HCT116 (cell line): ENCODE results near the gene CHCHD5. TPM values are rescaled to one million over a fixed set of nuclear protein-coding genes. Genes with fewer than 3 reads are reported as not detected.

Experiments used
- ATAC-seq: fragments of 200-7000 bp; cut with Tn5 transposase; 2 replicates; pipeline ENCODE4 v1.9.1; 2020; ENCODE audit warnings: mild to moderate bottlenecking, moderate library complexity
- BruUV-seq: library from RNA; stranded (reverse); fragments of 400-500 nt; replicated peaks from 2 replicates; lab custom pipeline; 2021; lab: Mats Ljungman, UMichigan
- CTCF ChIA-PET: fragments of 300-600 bp; sonication (Branson Sonifier 250); formaldehyde crosslinking; loops from one replicate; lab custom pipeline; 2021; ENCODE audit warnings: antibody characterized with exemption; lab: Charles Lee
- POLR2A ChIA-PET: fragments of 300-600, 350-600 bp; sonication (Branson Sonifier 250); formaldehyde crosslinking; loops from one replicate; lab custom pipeline; 2021; ENCODE audit warnings: antibody characterized with exemption; lab: Charles Lee
- RAD21 ChIA-PET, 2 experiments: fragments of 300-600 bp; sonication (Branson Sonifier 250); formaldehyde crosslinking; loops; one replicate each; lab custom pipeline; 2023; ENCODE audit warnings: low total read pairs in 2 of 2; ENCODE audit not compliant: uncharacterized antibody in 2 of 2, unreplicated experiment in 2 of 2, low non-redundant PET in 1 of 2; lab: Charles Lee
- DNase-seq: peaks from one replicate; pipeline ENCODE4 v3.0.0-alpha.2; 2010; ENCODE audit warnings: low read depth, low spot score
- H2AFZ ChIP-seq: fragments of 200-600 bp; shearing (Covaris generic), sonication (generic); 2 replicates; pipeline ENCODE4 v1.6.1; 2017; ENCODE audit warnings: low read depth, mixed run types, mixed read lengths, antibody characterized with exemption, low read length; ENCODE audit not compliant: poor library complexity, severe bottlenecking
- H3K27ac ChIP-seq: 2 replicates; pipeline ENCODE4 v1.5.1; 2012; ENCODE audit warnings: low read depth, low read length
- H3K27me3 ChIP-seq: fragments of 200-600 bp; sonication (generic); 2 replicates; pipeline ENCODE4 v1.6.1; 2016; ENCODE audit warnings: mixed run types, low read length, mixed read lengths; ENCODE audit not compliant: insufficient read depth
- H3K36me3 ChIP-seq, 2 experiments: fragments of 200-500 bp in 1 of 2; fragments of 200-600 bp in 1 of 2; sonication (Bioruptor generic) in 1 of 2; sonication (generic) in 1 of 2; 2 replicates each; pipeline versions ENCODE4 v1.5.1 to v1.6.1; 2014 to 2016; ENCODE audit warnings: low read length in 2 of 2, inconsistent platforms in 1 of 2, mixed read lengths in 1 of 2, mixed run types in 1 of 2; ENCODE audit not compliant: insufficient read depth in 2 of 2, control insufficient read depth in 1 of 2
- H3K4me1 ChIP-seq, 2 experiments: fragments of 200-600 bp in 1 of 2; sonication (generic) in 1 of 2; 2 replicates each; pipeline versions ENCODE4 v1.5.1 to v1.6.1; 2012 to 2017; ENCODE audit warnings: low read length in 2 of 2, inconsistent platforms in 1 of 2, mild to moderate bottlenecking in 1 of 2, mixed read lengths in 1 of 2, mixed run types in 1 of 2, moderate library complexity in 1 of 2; ENCODE audit not compliant: insufficient read depth in 2 of 2, control insufficient read depth in 1 of 2
- H3K4me2 ChIP-seq: fragments of 200-600 bp; sonication (generic); 2 replicates; pipeline ENCODE4 v1.6.1; 2017; ENCODE audit warnings: mixed run types, low read length, mixed read lengths
- H3K4me3 ChIP-seq, 2 experiments: fragments of 200-600 bp in 1 of 2; sonication (generic) in 1 of 2; replicated peaks in 1 of 2; 2 replicates each; pipeline ENCODE4 v1.5.1; 2011 to 2016; ENCODE audit warnings: low read length in 2 of 2, control low read depth in 1 of 2, low read depth in 1 of 2, mild to moderate bottlenecking in 1 of 2, mixed read lengths in 1 of 2, mixed run types in 1 of 2
- H3K79me2 ChIP-seq: fragments of 200-600 bp; sonication (generic); 2 replicates; pipeline ENCODE4 v1.6.1; 2017; ENCODE audit warnings: mild to moderate bottlenecking, mixed run types, low read length, moderate library complexity, mixed read lengths; ENCODE audit not compliant: insufficient read depth
- H3K9ac ChIP-seq: fragments of 200-600 bp; sonication (generic); 2 replicates; pipeline ENCODE4 v1.6.1; 2016; ENCODE audit warnings: low read length, mixed read lengths
- H3K9me2 ChIP-seq: fragments of 200-600 bp; sonication (generic), shearing (Covaris generic); 2 replicates; pipeline ENCODE4 v1.6.1; 2017; ENCODE audit warnings: mixed run types, mild to moderate bottlenecking, moderate library complexity; ENCODE audit not compliant: insufficient read depth
- H3K9me3 ChIP-seq, 2 experiments: fragments of 200-500 bp in 1 of 2; fragments of 200-600 bp in 1 of 2; sonication (Bioruptor generic) in 1 of 2; sonication (generic) in 1 of 2; 2 replicates each; pipeline ENCODE4 v1.6.1; 2014 to 2017; ENCODE audit warnings: low read length in 2 of 2, mixed read lengths in 2 of 2, inconsistent platforms in 1 of 2, low read depth in 1 of 2, mild to moderate bottlenecking in 1 of 2, mixed run types in 1 of 2, moderate library complexity in 1 of 2; ENCODE audit not compliant: control insufficient read depth in 1 of 2, insufficient read depth in 1 of 2
- H4K20me1 ChIP-seq: fragments of 200-600 bp; sonication (generic), shearing (Covaris generic); 2 replicates; pipeline ENCODE4 v1.6.1; 2017; ENCODE audit warnings: mixed run types, mild to moderate bottlenecking, moderate library complexity; ENCODE audit not compliant: insufficient read depth
- CBX3 ChIP-seq: IDR thresholded peaks from 2 replicates; pipeline ENCODE4 v1.6.1; 2012; ENCODE audit warnings: low read depth
- CTCF ChIP-seq, 3 experiments: fragments of 200-600 bp in 1 of 3; sonication (generic) in 1 of 3; IDR thresholded peaks in 2 of 3; conservative IDR thresholded peaks in 1 of 3; 2 replicates each; pipeline ENCODE4 v1.5.1; 2012 to 2017; ENCODE audit warnings: low read depth in 2 of 3, low read length in 2 of 3, antibody characterized with exemption in 1 of 3, borderline replicate concordance in 1 of 3, control low read depth in 1 of 3, mild to moderate bottlenecking in 1 of 3, mixed read lengths in 1 of 3, mixed run types in 1 of 3, moderate library complexity in 1 of 3; ENCODE audit not compliant: insufficient read depth in 1 of 3
- POLR2A ChIP-seq: IDR thresholded peaks from 2 replicates; pipeline ENCODE4 v1.7.0; 2011; ENCODE audit warnings: borderline replicate concordance; ENCODE audit not compliant: insufficient read depth, insufficient read length; ENCODE audit errors: extremely low read depth
- RAD21 ChIP-seq: IDR thresholded peaks from 2 replicates; pipeline ENCODE4 v1.6.1; 2012; ENCODE audit warnings: low read depth, mild to moderate bottlenecking
- SP1 ChIP-seq: IDR thresholded peaks from 2 replicates; pipeline ENCODE4 v1.6.1; 2012; ENCODE audit warnings: low read depth
- SRF ChIP-seq: IDR thresholded peaks from 2 replicates; pipeline ENCODE4 v1.6.1; 2012; ENCODE audit warnings: low read depth
- YY1 ChIP-seq: IDR thresholded peaks from 2 replicates; pipeline ENCODE4 v1.6.1; 2011; ENCODE audit warnings: low read length, low read depth, moderate library complexity, mild to moderate bottlenecking; ENCODE audit not compliant: insufficient replicate concordance; ENCODE audit errors: extremely low read depth
- intact Hi-C: fragments of 100-400 bp; cut with micrococcal nuclease; formaldehyde crosslinking; loops from 2 replicates; pipeline ENCODE4 v1.10.0; 2022
- total RNA-seq: library from RNA; stranded (reverse); gene quantifications from one replicate; pipeline ENCODE4 v1.2.1, GENCODE V29; 2021; ENCODE audit not compliant: unreplicated experiment

Gene CHCHD5
- total RNA-seq, 1 experiment from 2014 or later = 49.8 TPM

- no peak for TF ChIP-seq SP1
- no peak for TF ChIP-seq CTCF (IDR thresholded peaks at IDR 0.05 in 2 of 3, conservative IDR thresholded peaks at IDR 0.05 in 1 of 3; ENCODE audit: borderline replicate concordance in 1 of 3, insufficient read depth in 1 of 3, low read depth in 2 of 3, low read length in 2 of 3)
Observed at GRCh38 chr2:112625474-112626114, 41.2 kb downstream of the CHCHD5 start (continued).

- Histone ChIP-seq H3K4me1 (peaks cover 56 to 100% of the 10 kb centered on the region in 2 experiments), H3K9me3 (no peaks in the 10 kb centered on the region), H2AFZ (peak overlapping the region; percentile 44), H3K9me2 (no peaks in the 10 kb centered on the region), H3K4me2 (peak overlapping the region; percentile 72), H3K27me3 (no peaks in the 10 kb centered on the region), H3K9ac (peak overlapping the region; percentile 48), H4K20me1 (no peaks in the 10 kb centered on the region), H3K36me3 (no peaks in the 10 kb centered on the region), H3K79me2 (no peaks in the 10 kb centered on the region), H3K4me3 (peak overlapping the region in 1 of 2 experiments; percentile 38; a peak in 3 of 4 replicates), H3K27ac (peak overlapping the region; percentile 49)
- peak; percentile 75 for ATAC-seq
- BruUV-seq = no TSS peak
- ChIA-PET CTCF (interaction anchor here (0.6 to 6.8 kb wide), 13 partner anchors 9 to 739 kb away, joined by 3 to 100 read pairs (median 4); partner anchors contain the start of gene SLC20A1), RAD21 (interaction anchor here (0.6 to 4.8 kb wide), 7 partner anchors 18 to 112 kb away, joined by 3 to 35 read pairs (median 4); no protein-coding TSS in a partner anchor), POLR2A (interaction anchor here (1.2 to 11.6 kb wide), 4 partner anchors 10 to 99 kb away, joined by 3 to 86 read pairs (median 13); partner anchors contain the start of gene SLC20A1)
- intact Hi-C loops = loop anchor here (1.0 kb wide), 3 partner anchors 19 to 100 kb away; partner anchors contain the start of gene SLC20A1
- TF ChIP-seq CBX3 (no peak), RAD21 (peak; percentile 97), POLR2A (no peak), CTCF (IDR thresholded peaks at IDR 0.05 in 2 of 3, conservative IDR thresholded peaks at IDR 0.05 in 1 of 3; ENCODE audit: borderline replicate concordance in 1 of 3, insufficient read depth in 1 of 3, low read depth in 2 of 3, low read length in 2 of 3) (peak; percentile 91 to 96 (median 95)), YY1 (peak; percentile 80), SRF (no peak)
- no peak for DNase-seq
Observed at GRCh38 chr2:112626604-112627059, 42.2 kb downstream of the CHCHD5 start.
